K562 (cell line): ENCODE measurements around the gene RASSF1.

Source experiments
- CHD1 ChIP-seq: fragments of 200-600 bp; sonication (generic); IDR thresholded peaks from one replicate; pipeline ENCODE4 v1.6.1; 2012; ENCODE audit warnings: mild to moderate bottlenecking, moderate library complexity, low read length, inconsistent platforms
- FOXM1 ChIP-seq, 2 experiments: fragments of 450-650 bp in 1 of 2; sonication (generic) in 1 of 2; formaldehyde crosslinking in 1 of 2; IDR thresholded peaks; 2 replicates each; pipeline versions ENCODE4 v1.6.1 to v1.9.0; 2017 to 2022; ENCODE audit warnings: low read depth in 2 of 2, mild to moderate bottlenecking in 2 of 2, missing genetic modification reagents in 1 of 2, moderate library complexity in 1 of 2
- TCFL5 ChIP-seq: fragments of 250-450 bp; sonication (Bioruptor Pico); conservative IDR thresholded peaks from 2 replicates; pipeline ENCODE4 v1.6.1; 2021; ENCODE audit warnings: mild to moderate bottlenecking, moderate library complexity, matching md5 sums

DNA sequence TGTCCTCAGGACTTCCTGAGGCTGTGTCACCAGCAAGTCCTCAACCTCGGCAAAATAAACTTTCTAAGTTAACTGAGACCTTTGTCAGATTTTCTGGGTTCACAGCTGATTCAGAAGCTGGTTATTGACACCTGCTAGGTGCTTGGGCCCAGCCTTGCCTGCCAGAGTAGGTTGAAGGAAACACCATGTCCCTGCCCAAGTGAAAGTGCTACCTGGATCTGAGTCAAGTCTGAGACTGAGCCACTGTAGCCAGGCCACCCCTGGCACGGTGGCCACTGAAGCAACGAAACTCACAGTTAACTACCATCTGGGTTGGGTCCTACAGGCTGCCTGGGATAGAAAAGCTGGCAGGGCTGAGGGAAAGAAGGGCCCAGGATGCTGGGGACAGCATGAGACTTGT, 26.3 kb downstream of the RASSF1 start:
- TF ChIP-seq FOXM1 (IDR thresholded peaks at IDR 0.05; ENCODE audit: low read depth), result no peak
- TF ChIP-seq FOXM1 (CRISPR knock-in tag; IDR thresholded peaks at IDR 0.05; ENCODE audit: low read depth), result no peak
- no peak for TF ChIP-seq TCFL5 (CRISPR knock-in tag)
- TF ChIP-seq CHD1, result no peak
